SKM-1 (cell line): ENCODE data around the gene TSACC.
"Not testable (repeated sequence)": the region's sequence is repeated elsewhere in the genome, so short reads cannot be mapped to it uniquely, and the experiment has no call there.

Experiments
- DNase-seq: peaks from one replicate; lab custom pipeline; 2025; ENCODE audit not compliant: unreplicated experiment; lab: John Stamatoyannopoulos, UW

Gene TSACC

GRCh38 chr1:156346035-156346434, 7.7 kb downstream of the TSACC start:
- DNase-seq = not testable (repeated sequence)

- no peak for DNase-seq
Measured at GRCh38 chr1:156346636-156347035, 8.3 kb downstream of the TSACC start.

GRCh38 chr1:156347331-156347730, 9.0 kb downstream of the TSACC start:
- no peak for DNase-seq

GRCh38 chr1:156352481-156352880, 14.2 kb downstream of the TSACC start:
- DNase-seq = not testable (repeated sequence)

- no peak for DNase-seq
Measured at GRCh38 chr1:156356262-156356874, 18.0 kb downstream of the TSACC start.

- DNase-seq = peak; percentile 27
Measured at GRCh38 chr1:156356875-156357534, 18.7 kb downstream of the TSACC start.

GRCh38 chr1:156357977-156358376, 19.7 kb downstream of the TSACC start:
- no peak for DNase-seq

DNA sequence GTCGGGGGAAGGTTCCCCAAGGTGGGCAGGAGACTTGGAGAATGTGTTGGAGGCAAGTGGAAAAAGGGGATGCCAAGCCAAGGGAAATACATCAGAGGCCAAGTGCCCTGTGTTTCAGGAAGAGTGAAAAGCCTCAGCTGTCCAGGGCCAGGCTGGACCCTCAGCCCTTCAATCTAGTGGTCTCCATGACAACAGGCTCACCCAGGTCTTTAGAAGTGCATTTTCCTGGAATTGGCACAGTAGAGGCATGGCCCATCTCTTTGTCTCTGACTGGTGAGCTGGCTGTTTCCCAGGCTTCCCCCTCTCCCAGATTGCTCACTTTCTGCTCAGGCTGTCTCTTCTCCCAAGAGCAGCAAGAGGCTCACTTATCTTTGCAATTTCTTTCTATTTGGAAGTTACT, 20.3 kb downstream of the TSACC start:
- DNase-seq = no peak

DNA sequence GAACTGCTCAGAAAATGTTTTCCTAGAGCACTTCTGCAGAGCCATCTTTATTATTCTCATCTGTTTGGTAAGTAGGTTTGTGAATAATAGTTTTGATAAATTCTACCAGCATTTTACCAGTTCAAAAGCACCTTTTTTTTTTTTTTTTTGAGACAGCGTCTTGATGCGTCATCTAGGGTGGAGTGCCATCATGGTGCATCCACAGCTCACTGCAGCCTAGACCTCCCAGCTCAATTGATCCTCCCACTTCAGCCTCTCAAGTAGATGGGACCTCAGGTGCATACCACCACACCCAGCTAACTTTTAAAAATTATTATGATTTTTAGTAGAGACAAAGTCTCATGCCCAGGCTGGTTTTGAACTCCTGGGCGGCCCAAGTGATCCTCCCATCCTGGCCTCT, 20.9 kb downstream of the TSACC start:
- no peak for DNase-seq

GRCh38 chr1:156359973-156360372, 21.6 kb downstream of the TSACC start:
- DNase-seq = no peak

- no peak for DNase-seq
Measured at GRCh38 chr1:156360534-156360933, 22.2 kb downstream of the TSACC start.

- no peak for DNase-seq
Measured at GRCh38 chr1:156365754-156366153, 27.4 kb downstream of the TSACC start.

DNA sequence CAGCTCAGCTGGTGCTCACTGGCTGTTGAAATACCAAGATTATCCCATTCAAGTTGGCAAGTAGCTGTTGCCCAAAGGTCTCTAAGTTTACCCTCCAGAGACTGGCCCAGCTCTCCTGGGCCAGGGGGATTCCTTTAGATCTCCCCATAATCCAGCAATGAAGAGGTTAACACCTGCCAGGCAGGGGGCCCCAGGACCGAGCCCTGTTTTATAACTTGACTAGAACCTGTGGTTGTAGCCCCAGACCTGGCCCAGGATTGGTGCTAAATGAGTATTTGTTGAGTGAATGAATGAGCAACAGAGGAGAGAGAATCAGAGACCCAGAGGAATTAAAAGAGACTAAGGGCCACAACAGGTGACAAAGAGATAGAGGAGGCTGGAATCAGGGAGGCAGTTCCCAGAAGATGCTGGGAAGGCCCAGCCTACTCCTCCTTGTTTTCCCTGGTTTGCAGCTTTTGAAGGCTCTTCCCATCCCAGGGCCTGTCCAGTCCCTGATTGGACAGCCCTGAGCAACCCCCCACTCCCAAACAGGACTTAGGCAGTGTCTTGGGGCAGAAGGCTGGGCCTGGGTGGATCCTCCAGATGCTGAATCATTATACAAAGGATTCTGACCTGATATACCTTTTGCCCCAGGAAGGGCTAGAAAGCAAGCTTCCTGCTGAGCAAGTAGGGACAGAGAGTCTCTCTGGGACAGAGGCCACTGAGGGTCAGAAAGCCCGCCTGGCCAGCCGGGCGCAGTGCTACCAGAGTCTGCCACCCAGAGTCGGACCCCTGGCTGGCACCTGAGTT, 28.2 kb downstream of the TSACC start:
- no peak for DNase-seq

DNA sequence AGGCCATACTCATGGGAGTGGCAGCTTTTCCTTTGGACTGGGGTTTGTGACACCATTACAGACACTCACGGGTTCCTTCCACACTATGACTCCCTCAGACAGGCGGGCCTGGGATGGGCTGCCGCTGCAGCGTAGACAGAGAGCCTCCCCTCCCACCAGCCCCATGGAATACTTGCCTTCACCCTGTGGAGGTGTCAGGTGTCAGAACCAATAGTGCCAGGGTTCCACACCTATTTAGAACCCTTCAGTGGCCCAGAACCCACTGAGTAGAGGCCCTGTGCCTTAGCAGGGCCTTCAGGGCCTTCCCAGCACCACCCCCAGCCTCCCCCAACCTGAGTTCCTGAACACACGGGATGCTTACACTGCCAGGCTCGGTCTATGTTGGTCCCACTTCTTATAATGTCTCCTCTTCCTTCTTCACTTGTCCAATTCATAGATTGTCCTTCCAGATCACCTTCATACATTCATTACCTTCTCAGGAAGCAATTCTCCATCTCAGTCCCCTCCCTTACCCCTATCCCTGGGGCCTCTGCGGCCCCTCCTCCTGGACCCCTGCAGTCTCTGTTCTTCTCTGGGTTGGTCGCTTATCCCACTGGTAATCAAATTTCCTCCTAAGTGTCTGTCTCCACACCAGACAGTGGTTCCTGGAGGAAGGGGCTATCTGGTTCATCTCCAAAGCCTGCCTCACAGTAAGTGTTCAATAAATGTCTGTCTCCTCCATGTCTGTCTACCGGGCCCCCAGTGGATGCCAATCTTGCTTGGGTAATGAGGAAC, 29.2 kb downstream of the TSACC start:
- DNase-seq = no peak

- DNase-seq = no peak
Measured at GRCh38 chr1:156368157-156368658, 29.9 kb downstream of the TSACC start.

DNA sequence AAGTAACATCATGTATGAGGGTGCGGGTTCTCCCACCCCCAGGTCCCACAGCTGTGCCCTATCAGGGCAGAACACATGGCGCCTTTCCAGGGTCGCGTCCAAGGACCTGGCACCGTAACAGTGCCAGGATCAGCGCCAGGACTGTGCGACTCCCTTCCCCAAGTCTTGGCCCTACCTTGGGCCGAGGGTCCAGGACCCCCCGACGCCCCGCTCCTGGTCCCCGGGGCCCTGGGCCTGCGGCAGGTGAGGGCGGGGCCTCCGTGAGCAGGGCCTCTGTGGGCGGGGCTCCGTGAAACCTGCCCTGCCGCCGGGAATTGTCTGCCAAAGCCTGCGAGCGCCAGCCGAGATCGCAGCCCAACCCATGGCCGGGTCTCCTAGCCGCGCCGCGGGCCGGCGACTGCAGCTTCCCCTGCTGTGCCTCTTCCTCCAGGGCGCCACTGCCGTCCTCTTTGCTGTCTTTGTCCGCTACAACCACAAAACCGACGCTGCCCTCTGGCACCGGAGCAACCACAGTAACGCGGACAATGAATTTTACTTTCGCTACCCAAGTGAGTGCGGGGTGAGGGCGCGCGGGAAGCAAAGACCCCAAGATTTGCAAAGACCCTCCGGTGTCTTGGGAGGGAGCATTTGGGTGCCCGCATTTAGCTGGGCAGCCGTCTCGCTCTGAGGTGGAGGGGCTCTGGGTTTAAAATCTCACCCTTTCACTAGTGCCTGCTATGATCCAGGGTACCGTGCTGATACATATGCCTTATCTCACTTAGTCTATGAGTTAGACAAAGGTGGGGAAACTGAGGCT, 30.8 kb downstream of the TSACC start, which contains the start of gene RHBG:
Gene RHBG, plus strand, starts transcription at position 323 of the 796 bp plus-strand sequence. Its CDS starts 39 bp downstream, at position 362.
- no peak for DNase-seq

GRCh38 chr1:156369685-156370286, 31.5 kb downstream of the TSACC start:
- DNase-seq = not testable (repeated sequence)

DNA sequence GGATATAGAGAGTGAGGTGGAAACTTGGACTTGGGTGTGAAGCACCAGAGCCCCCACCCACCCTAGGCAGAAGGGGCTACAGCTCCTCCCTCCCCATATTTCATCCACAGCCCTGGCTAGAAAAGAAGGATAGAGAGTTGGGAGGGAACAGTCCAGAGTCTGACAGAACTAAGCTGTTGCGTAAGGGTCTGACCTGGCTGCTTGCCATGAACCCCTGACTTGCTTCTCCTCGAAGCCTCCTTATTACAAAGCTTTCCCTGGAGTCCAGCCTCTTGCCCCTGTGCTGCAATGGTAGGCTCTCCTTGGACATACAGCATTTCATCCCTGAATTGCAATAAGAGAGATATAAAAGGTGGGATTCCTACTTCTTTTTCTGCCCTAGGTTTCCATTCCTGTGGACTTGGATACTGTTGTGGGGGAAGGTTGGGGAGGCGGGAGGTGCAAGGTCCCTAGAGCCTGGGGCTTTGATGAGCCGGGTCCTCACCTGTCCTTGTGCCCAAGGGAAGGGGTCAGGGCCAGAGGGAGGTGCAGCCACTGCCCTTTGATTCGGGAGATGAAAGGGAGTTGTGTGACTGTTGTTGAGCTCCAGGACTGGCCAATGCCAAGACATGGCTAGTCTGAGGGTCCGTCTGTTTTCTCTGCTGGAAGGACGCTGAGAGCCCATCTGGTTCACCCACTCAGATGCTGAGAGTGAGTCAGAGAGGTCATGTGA, 33.4 kb downstream of the TSACC start:
- peak; percentile 82 for DNase-seq

- no peak for DNase-seq
Measured at GRCh38 chr1:156372265-156372586, 33.9 kb downstream of the TSACC start.
